GM19043 (cell line): ENCODE results near the gene IWS1.
A peak's percentile ranks its signal among the peaks of the same experiment; 100 is the strongest.
"Not testable (repeated sequence)": the region's sequence is repeated elsewhere in the genome, so short reads cannot be mapped to it uniquely, and the experiment has no call there.

Experiments used
- ATAC-seq: cut with Tn5 transposase; IDR thresholded peaks from one replicate; pipeline ENCODE4 v1.9.1; 2021; ENCODE audit warnings: low read depth; ENCODE audit not compliant: unreplicated experiment

IWS1 gene

DNA sequence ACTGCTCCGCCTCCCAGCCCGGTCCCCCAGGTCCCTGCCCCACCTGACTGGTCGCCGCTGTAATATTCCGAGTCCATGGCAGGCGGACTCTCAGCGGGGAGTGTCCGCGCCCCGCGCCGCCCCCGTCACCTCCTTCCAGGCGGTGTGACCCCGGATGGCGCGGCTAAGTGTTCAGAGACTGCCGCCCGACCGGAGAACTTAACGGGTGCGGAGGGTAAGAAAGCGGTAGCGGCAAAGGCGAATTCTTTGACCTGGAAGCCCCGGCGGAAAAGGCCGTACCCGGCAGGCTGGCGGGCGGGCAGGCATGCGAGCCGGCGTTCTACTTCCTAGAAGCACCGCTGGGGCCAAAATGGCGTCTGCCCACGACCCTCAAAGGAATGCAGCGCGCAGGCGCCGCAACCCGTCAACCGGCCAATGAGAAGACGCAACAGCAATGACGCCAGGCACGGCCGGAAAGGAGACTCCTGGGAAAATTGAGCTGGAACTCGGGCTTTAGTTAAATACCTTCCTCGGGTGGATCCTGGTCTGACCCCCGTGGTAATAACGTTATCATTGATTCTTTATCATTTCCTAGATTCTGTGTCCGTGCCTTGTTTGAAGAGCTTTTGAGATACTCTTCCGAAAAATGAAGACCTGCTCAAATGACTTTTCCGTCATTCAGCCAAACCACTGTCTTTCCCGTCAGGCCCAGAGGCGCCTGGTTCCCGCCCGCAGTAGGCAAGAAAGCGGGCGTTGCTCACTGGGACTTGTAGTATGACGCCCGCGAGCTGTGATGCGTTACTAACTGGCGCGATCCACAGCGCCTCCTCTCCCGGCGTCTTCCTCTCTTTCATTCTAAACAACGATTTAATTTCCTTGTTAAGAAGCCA, at the start of gene IWS1:
IWS1 (minus strand) TSS at position 358 of the 869 bp plus-strand sequence; CDS start at position 77, 281 bp downstream.
- ATAC-seq: peak; percentile 86

DNA sequence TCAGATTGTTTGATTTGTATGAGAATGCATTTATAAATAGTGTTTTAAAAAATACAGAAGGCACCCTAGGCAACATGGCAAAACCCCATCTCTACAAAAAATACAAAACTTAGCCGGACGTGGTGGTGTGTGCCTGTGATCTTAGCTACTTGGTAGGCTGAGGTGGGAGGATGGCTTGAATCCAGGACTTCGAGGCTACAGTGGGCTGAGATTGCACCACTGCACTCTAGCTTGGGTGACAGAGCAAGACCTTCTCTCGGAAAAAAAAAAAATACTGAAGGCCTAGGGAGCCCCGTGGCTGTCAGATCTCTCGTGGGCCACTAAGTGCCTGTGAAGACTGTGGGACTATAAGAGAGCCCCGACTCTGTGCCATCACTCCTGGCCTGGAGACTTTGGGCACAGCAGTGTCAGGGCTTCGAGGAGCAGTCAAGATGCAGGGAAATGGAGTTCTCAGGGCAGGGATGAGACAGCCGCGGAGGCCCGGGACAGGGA, 49.7 kb upstream of the IWS1 start:
- no peak for ATAC-seq

DNA sequence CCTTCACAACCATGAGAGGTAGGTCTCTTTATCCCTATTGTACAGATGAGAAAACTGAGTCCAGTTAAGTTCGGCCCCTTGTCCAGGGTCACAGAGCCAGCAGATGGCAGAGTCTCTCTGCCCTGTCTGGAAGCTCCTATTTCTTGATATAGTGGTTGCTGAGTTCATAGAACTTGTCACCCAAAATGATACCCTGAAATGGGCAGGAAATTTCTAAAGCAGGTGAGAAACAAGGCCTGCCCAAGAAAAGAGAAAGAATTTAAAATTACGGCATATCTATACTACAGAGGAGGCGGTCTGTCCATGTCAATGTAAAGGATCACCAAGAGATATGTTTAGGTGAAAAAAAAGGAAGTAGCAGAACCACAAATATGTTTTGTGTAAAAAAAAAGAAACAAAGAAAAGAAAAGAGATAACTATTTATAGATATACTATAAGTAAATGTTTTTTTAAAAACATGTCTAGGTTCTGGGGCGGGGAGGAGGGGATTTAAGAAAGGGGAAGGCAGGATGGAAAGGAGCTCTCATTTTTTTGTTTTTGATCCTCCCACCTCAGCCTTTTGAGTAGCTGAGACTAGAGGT, 49.0 kb upstream of the IWS1 start:
- ATAC-seq: no peak

DNA sequence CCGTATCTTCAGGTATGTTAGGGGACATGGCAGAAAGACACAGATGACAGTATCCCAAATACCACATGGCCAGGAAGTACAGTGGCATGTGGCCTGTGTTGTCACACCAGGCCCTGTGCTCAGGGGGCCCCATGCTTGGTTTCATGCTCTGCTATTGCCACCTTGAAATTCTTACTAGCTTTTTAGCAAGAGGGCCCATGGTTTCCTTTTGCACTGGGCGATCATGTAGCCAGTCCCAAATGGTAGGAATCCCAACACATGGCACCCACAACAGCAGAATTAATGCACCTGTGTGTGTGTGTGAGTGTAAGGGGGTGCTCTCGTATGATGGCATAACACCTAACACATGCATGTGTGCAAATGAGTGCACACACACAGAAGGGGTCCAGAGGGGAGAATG, 48.4 kb upstream of the IWS1 start:
- ATAC-seq: no peak

DNA sequence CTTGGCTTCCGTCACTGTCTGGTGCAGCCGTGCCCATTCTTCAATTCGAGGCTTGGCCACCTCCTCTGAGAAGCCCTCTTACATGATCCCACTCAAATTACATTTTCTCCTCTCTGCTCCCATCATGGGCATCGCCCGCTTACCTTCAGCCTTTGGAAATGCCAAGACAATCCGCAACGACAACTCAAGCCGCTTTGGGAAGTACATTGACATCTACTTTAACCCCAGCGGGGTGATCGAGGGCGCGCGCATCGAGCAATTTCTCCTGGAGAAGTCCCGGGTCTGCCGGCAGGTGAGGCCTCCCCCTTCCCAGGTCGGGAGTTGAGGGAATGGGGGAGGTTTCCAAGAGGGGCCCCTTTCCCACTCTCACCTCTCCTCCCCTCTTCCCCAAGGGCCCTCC, 47.5 kb upstream of the IWS1 start:
- ATAC-seq: no peak

DNA sequence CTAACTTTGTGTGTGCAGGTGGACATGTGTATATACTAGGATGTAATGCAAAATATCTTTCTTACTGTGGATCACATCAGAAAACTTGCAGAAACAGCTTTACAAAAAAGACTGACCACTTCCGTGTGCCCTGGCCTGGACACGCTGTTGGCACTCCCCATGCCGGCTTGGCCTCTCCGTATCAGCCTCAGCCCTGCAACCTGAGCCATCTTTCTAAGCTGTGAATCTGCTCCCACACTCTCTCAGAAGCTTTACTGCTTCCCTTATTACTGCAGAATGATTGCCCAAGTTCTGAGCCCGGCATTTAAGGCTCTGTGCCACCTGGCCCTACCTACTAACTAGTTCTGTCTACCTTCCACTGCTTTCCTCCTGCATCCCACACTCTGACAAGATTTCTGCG, 47.0 kb upstream of the IWS1 start:
- no peak for ATAC-seq

DNA sequence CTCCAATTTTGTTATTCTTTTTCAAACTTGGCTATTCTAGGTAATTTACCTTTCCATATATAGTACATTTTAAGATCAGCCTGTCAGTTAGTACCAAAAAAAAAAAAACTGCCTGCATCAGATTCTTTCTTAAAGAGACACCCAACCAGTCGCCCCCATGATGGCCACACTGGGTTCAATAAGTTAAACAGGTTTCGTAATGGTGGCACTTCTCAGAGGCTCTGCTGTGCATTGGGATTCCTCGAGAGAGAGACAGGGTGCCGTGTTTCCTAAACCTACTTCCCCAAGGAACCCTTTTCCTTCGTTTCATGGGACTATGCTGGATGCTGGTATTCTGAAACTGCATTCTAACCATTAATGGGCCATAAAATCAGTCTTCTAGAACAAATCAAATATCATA, 46.6 kb upstream of the IWS1 start:
- no peak for ATAC-seq

DNA sequence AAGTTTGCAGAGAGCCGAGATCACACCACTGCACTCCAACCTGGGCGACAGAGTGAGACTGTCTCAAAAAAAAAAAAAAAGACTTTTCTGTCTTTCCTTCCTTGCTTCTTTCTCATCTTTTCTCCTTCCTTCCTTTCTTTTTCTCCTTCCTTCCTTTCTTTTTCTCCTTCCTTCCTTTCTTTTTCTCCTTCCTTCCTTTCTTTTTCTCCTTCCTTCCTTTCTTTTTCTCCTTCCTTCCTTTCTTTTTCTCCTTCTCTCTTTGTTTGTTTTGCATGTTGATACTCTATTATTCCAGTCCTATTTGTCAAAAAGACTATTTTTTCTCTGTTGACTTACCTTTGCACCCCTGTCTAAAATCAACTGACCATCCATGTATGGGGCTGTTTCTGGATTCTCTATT, 46.1 kb upstream of the IWS1 start:
- ATAC-seq: not testable (repeated sequence)

DNA sequence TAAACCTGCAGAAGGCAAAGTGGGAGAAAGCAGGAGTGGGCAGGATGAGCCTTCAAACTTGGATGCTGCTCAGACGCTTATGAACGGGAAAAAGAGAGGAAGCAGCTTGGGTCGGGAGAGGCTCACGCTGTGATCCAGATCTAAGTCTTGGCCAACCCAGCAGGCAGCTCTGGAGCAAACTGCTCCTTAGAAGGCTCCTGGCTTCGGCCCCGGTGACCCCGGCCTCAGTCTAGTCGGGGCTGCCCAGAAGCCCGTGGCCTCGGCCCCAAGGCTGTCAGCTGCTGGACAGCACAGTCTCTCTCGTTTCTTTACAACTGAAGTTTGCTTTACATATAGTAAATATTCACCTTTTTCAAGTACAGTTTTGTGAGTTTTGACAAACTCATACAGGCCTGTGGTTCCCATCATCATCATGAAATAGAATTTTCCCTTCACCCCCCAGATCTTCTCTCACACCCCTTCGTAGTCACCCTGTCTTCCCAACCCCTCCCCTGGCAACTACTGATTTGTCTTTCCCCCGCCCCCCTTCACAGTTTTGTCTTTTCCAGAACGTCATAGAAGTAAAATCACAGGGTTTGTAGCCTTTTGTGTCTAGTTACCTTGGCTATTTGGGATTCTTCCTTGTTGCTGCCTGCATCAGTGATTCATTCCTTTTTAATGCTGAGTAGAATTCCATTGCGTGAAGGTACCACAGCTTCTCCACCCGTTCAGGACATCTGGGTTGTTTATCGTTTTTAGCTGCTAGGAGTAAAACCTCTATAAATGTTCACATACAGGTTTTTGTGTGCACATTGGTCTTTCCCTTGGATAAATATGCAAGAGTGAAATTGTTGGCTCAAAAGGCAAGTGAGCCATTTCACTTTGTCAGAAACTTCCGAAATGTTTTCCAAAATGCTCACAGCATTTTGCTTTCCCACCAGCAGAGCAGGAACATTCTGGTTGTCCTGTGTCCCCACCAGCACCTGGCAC, 44.3 kb upstream of the IWS1 start:
- no peak for ATAC-seq

DNA sequence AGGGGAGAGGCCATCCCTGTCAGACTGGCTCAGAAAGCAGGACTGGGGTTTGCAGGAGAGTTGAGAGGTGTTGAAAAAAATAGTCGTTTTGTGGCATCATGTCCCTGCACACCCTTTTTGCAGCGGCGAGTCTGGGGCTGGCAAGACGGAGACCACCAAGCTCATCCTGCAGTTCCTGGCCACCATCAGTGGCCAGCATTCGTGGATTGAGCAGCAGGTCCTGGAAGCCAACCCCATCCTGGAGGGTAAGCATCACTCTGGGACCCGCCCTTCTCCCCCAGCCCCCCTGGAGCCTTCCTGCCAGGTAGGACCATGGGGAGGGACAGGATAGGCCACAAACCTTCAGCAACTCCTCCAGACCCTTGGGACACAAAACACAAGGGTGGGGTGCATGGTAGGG, 43.4 kb upstream of the IWS1 start:
- ATAC-seq: no peak

DNA sequence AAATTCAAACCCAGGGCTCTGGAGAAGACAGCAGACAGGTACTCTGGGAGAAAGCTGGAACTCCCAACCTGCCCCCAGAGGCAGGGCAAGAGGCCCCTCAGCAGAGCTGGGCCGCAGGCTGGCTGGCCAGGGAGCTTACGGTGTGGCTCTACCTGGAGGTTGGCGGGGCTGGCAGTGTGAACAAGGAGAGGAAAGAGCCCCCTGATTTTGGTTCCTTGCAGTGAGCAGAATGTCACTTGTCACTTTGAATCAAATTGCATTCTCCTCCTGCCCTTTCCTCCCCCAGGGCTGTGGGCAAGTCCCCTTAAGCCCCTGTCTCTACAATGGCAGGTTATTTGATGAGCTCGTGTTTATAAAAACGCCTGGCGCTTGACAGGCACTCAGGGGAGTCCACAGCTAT, 41.8 kb upstream of the IWS1 start:
- no peak for ATAC-seq

DNA sequence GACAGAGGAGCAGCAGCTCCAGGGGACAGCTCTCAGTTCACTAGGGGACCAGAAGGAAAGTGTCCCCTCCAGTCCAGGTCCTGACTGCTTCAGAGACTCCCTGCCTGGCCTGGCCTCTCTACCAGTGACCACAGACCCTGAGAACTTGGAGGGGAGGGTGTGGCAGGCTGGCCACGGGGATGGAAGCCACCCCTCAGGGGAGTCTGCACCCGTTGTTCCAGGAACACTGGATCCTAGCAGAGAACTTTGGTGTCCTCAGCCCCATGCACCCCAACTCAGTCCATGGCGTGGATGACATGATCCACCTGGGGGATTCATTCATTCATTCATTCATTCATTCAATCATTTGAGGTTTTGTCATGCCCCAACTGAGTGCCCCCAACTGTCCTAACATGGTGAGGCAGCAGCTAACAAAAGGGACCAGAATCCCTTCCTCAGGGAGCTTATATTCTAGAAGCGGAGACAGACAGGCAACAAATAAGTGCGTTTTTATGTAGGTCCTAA, 41.1 kb upstream of the IWS1 start:
- ATAC-seq: no peak

DNA sequence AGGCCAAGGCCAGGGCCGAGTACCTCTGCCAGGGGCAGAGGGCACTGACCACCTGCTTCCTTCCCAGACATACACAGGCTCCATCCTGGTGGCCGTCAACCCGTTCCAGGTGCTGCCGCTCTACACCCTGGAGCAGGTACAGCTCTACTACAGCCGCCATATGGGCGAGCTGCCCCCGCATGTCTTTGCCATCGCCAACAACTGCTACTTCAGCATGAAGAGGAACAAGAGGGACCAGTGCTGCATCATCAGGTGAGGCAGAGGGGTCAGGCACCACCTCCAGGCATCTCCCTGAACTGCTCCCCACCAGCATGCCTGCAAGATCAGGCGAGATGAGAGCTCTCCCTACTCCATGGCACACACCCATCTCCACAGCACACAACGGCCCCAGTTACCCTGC, 40.3 kb upstream of the IWS1 start:
- ATAC-seq: no peak

DNA sequence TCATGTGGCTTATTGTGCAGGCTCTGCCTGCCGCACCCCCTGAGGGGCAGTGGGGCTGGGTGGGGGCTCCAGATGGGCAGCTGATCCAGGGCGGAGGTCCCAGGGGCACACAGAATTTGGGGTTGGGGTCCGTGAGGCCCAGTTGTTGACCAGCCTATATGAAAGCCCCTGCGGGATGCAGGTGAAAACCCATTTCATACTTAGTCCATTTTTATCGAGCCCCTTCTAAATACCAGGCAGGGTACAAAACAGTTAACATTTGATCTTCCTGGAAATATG, 39.8 kb upstream of the IWS1 start:
- ATAC-seq: no peak

DNA sequence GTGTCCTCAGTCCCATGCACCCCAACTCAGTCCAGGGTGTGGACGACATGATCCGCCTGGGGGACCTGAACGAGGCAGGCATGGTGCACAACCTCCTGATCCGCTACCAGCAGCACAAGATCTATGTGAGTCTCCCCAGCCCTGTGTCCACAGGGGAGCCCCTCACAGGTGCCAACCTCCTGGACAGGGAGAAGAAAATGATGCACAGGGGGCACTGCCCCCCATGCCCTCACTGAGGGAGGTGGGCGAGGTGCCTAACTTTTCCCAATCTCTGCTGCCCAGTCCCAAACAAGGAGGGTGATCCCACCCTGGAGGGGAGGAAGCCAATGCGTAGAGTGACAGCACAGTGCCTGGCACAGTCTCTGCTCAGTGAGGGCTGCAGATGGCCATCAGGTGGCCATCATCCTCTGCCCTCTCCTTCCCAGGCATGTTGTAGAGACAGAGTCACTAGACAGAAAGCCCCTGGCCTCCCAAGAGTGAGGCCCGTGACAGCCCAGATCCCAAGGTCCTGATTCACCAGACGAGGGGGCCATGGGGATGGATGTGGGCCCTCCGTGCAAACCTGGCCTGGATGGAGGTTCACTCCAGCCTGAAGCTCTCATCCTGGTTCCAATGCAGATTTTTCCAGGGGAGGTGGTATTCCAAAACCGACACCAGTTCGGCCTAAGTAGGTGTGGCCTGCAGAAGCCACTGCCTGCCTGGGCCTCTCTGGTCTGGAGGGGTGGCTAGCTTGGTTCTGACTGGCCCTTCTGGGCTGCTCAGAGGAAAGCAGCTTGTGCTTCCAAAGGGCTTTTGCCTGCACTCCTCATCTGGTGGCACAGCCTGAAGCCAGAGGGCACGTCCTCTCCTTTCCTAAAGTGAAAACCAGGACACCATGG, 39.2 kb upstream of the IWS1 start:
- no peak for ATAC-seq

DNA sequence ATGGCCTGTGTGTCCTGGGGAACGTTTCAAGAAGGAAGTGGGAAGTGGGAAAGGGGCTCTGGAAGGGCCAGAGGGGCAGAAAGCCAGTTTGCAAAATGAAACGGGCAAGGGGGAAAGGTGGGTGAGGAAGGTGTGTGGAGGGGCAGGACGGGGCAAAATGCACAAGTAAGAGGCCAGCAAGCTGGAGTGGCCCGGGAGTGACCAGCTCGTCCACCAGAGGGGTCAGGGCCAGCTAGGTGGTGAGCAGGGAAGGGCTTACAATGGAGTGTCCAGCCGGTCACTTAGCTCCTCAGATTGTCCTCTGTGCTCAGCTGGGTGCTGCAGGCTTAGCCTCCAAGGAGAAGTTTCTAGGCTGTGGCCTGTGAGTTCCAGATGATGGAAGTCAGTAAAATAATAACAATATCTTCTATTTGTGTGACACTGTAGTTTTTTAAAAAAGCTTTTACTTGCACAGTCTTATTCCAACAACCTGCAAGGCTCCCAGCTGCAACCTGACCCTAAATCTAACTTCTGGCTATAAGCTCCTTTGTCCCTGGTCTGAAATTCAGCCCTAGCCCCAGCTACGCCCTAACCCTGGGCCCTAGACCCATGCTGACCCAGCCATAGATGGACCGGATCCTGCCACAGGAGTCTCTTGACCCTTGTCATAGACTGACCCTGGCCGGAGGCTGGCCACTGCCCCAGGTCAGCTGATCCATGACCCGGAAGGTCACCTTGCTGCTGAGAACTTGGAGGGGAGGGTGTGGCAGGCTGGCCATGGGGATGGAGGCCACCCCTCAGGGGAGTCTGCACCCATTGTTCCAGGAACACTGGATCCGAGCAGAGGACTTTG, 38.4 kb upstream of the IWS1 start:
- no peak for ATAC-seq

DNA sequence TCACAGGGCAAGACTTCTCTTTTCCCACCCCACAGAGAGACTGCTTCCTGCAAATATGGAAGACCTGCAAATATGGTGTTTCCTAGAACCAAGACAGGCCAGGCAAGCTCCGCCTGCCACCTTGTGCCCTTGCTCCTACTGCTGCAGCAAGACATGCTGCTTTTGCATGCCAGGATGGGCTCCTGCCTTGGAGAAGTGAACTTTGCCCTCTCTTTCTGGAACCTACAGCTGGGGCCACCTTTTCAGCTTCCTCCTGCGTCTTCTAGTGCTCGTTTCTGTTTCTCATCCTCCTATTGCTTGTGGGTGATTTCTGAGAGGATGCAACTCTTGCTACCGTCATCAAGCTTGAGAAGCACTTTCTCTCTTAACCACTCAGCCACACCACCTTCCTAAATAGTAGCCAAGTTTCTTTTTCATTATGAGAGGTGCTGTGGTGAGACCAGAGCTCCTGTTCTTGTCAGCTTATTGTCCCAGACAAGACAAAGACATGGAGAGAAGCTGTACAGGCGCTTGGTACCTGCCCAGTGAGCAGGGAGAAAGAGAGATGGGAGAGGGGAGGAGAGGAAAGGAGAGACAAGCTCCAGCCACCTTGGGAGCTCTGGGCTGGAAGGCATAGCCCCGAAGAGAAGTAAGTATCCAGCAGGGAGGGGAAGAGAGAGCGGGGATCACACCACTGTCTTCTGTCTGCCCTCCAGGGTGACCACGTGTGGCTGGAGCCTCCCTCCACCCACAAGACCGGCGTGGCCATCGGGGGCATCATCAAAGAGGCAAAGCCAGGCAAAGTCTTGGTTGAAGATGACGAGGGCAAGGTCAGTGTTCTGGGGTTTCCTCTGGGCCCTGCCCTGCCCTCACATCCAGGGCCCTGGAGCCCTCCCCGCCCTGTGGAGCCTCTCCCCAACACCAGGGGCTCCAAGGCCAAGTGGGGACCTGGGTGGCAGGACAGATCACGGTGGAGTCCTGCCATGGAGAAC, 37.5 kb upstream of the IWS1 start:
- ATAC-seq: peak; percentile 94

DNA sequence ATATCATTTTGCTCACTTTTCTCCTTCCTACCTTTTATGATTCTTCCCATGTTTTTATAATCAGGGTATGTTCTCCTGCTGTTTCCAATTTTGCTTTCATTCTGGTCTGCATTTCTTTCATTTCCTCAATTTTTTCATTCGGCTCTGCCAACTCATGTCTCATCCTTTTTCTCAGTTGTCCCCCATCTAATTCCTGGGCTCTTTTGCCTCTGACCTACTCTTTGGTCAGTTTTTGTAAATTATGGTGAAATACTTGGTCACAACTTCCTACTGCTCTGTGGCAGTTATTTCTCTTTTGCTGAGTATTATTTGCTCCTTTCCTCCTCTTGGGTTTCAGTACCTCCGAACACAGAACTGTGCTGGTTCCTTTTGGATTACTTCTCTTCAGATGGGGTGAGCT, 36.6 kb upstream of the IWS1 start:
- ATAC-seq: no peak
